ENCODE results near the gene NUDT13.

The NUDT13 gene

DNA sequence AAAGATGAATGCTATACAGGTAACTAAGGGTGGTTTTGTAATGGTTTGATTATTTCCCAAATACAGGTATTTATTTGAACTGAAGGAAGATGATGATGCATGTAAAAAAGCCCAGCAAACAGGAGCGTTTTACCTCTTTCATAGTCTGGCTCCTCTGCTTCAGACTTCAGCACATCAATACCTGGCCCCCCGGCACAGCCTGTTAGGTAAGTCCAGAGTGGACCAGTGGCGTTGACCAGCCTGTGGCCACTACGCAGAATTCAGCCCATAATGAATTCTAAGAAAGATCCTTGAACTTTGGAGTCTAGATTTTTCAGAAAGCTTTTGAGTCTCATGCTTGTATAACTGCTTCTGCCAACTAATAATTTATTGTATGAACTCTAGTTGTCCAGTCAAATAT lies 9.7 kb downstream of the NUDT13 start:
- H3K9me3 ChIP-seq (ENCODE audit: insufficient read depth, low read length, severe bottlenecking): no peaks in the 10 kb centered on the region
- H3K4me1 ChIP-seq (ENCODE audit: insufficient read depth, low read length): no peaks in the 10 kb centered on the region
- no peaks in the 10 kb centered on the region for H3K79me2 ChIP-seq (ENCODE audit: insufficient read depth, low read length)
- H3K36me3 ChIP-seq (ENCODE audit: insufficient read depth, low read length): peaks cover 17% of the 10 kb centered on the region
- TF ChIP-seq EZH2 (IDR thresholded peaks at IDR 0.05; ENCODE audit: borderline replicate concordance, low read depth, low read length, severe bottlenecking): no peak
- TF ChIP-seq, protein P1, sequence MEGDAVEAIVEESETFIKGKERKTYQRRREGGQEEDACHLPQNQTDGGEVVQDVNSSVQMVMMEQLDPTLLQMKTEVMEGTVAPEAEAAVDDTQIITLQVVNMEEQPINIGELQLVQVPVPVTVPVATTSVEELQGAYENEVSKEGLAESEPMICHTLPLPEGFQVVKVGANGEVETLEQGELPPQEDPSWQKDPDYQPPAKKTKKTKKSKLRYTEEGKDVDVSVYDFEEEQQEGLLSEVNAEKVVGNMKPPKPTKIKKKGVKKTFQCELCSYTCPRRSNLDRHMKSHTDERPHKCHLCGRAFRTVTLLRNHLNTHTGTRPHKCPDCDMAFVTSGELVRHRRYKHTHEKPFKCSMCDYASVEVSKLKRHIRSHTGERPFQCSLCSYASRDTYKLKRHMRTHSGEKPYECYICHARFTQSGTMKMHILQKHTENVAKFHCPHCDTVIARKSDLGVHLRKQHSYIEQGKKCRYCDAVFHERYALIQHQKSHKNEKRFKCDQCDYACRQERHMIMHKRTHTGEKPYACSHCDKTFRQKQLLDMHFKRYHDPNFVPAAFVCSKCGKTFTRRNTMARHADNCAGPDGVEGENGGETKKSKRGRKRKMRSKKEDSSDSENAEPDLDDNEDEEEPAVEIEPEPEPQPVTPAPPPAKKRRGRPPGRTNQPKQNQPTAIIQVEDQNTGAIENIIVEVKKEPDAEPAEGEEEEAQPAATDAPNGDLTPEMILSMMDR (IDR thresholded peaks at IDR 0.05; ENCODE audit: borderline replicate concordance, extremely low read depth, low read length, poor library complexity, severe bottlenecking): no peak
- no peak overlapping the region for H3K4me3 ChIP-seq (ENCODE audit: low read depth in 1 of 2, low read length in 2 of 2)
- H2AFZ ChIP-seq (ENCODE audit: low read depth, low read length): no peak overlapping the region
- H4K20me1 ChIP-seq (ENCODE audit: insufficient read depth, low read length): no peaks in the 10 kb centered on the region
- ATAC-seq (ENCODE audit: insufficient read depth, low read depth) (no peak), DNase-seq (no peak)
- H3K9ac ChIP-seq (ENCODE audit: low read depth, low read length): no peak overlapping the region
- no peak overlapping the region for H3K27ac ChIP-seq (ENCODE audit: low read length)
- H3K4me2 ChIP-seq (ENCODE audit: insufficient read depth, low read length): no peak overlapping the region
- H3K27me3 ChIP-seq (ENCODE audit: insufficient read depth, low read length, poor library complexity): no peaks in the 10 kb centered on the region

DNA sequence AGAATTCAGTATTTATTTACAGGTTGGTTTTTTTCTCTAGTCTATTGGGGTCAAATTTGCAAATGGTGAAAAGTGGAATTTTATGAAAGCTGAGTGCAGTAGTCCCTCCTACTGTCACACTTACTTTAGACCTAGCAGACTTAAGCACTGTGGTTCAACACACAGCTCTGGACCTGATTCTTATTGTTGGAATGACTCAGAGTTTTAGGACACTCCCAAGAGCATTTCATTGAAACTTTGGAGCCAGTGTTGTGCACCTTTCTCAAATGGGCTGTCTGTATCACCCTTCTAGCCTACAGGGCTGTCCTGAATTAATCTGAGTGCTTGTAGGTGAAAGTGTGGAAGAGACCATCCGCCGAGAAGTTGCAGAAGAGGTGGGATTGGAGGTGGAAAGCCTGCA lies 16.1 kb downstream of the NUDT13 start:
- H3K9ac ChIP-seq (ENCODE audit: low read depth, low read length): no peak overlapping the region
- H3K79me2 ChIP-seq (ENCODE audit: insufficient read depth, low read length): no peaks in the 10 kb centered on the region
- H3K4me1 ChIP-seq (ENCODE audit: insufficient read depth, low read length): no peaks in the 10 kb centered on the region
- H3K4me2 ChIP-seq (ENCODE audit: insufficient read depth, low read length): no peak overlapping the region
- no peak for TF ChIP-seq EZH2 (IDR thresholded peaks at IDR 0.05; ENCODE audit: borderline replicate concordance, low read depth, low read length, severe bottlenecking)
- TF ChIP-seq, protein P1 (IDR thresholded peaks at IDR 0.05; ENCODE audit: borderline replicate concordance, extremely low read depth, low read length, poor library complexity, severe bottlenecking): no peak
- no peak overlapping the region for H3K4me3 ChIP-seq (ENCODE audit: low read depth in 1 of 2, low read length in 2 of 2)
- no peak for ATAC-seq (ENCODE audit: insufficient read depth, low read depth)
- DNase-seq: no peak
- no peak overlapping the region for H3K27ac ChIP-seq (ENCODE audit: low read length)
- no peak overlapping the region for H2AFZ ChIP-seq (ENCODE audit: low read depth, low read length)
- H3K36me3 ChIP-seq (ENCODE audit: insufficient read depth, low read length): peaks cover 50% of the 10 kb centered on the region
- no peaks in the 10 kb centered on the region for H3K9me3 ChIP-seq (ENCODE audit: insufficient read depth, low read length, severe bottlenecking)
- H3K27me3 ChIP-seq (ENCODE audit: insufficient read depth, low read length, poor library complexity): no peaks in the 10 kb centered on the region
- no peaks in the 10 kb centered on the region for H4K20me1 ChIP-seq (ENCODE audit: insufficient read depth, low read length)

DNA sequence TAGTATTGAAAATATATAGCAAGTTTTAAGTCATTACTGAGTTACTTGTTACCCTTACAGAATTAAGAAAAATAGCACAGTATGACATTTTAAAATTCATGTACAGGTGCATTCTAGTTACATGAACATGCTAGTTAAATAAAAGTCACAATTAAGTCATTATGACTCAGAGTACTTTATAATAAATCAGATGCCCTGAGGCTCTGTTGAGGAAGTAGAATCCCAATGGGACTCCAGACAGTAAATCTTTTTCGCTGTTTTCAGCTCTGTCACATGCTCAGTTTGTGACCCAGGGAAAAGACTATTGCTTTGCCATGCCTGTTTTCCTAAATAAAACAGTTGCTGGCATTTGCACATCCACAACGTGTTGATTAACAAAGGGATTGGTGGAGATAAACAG lies 21.0 kb downstream of the NUDT13 start:
- no peaks in the 10 kb centered on the region for H4K20me1 ChIP-seq (ENCODE audit: insufficient read depth, low read length)
- no peaks in the 10 kb centered on the region for H3K27me3 ChIP-seq (ENCODE audit: insufficient read depth, low read length, poor library complexity)
- no peaks in the 10 kb centered on the region for H3K79me2 ChIP-seq (ENCODE audit: insufficient read depth, low read length)
- no peak overlapping the region for H2AFZ ChIP-seq (ENCODE audit: low read depth, low read length)
- H3K4me2 ChIP-seq (ENCODE audit: insufficient read depth, low read length): no peak overlapping the region
- no peak overlapping the region for H3K27ac ChIP-seq (ENCODE audit: low read length)
- no peak overlapping the region for H3K9ac ChIP-seq (ENCODE audit: low read depth, low read length)
- TF ChIP-seq EZH2 (IDR thresholded peaks at IDR 0.05; ENCODE audit: borderline replicate concordance, low read depth, low read length, severe bottlenecking): no peak
- TF ChIP-seq, protein P1 (IDR thresholded peaks at IDR 0.05; ENCODE audit: borderline replicate concordance, extremely low read depth, low read length, poor library complexity, severe bottlenecking): no peak
- ATAC-seq (ENCODE audit: insufficient read depth, low read depth): no peak
- H3K4me1 ChIP-seq (ENCODE audit: insufficient read depth, low read length): no peaks in the 10 kb centered on the region
- DNase-seq: no peak
- no peak overlapping the region for H3K4me3 ChIP-seq (ENCODE audit: low read depth in 1 of 2, low read length in 2 of 2)
- H3K9me3 ChIP-seq (ENCODE audit: insufficient read depth, low read length, severe bottlenecking): no peaks in the 10 kb centered on the region
- peaks cover 79% of the 10 kb centered on the region for H3K36me3 ChIP-seq (ENCODE audit: insufficient read depth, low read length)
